ENCODE measurements around the gene MEIOSIN.

DNA sequence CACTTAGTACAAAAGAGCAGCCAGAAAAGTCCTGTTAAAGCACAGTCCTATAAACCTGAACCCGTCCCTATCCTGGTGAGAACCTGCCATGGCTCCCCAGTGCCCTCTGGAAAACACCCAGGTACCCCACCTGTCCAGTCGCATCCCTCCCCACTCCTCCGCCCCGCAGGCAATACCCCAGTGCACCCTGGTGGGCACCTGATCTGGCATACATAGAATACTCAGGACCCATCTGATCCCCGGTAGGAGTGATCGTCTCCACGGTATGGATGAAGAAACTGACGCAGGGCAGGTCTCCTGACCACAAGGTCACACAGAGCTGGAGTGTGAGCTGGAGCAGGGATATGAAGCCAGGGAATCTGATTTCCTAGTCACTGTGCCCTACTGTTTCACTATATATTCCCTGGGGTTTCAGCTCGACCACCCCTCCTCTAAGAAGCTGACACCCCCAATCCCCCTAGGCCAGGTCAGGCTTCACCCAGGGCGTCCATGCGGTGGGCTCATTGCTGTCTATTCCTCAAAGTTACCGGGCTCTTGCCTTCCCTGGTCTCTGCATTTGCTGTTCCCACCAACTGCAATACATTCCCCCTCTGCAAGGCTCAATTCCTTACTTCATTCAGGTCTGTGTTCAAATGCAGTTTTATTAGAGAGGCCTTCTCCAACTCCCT lies 15.1 kb upstream of the MEIOSIN start:
- TF ChIP-seq, protein P1, sequence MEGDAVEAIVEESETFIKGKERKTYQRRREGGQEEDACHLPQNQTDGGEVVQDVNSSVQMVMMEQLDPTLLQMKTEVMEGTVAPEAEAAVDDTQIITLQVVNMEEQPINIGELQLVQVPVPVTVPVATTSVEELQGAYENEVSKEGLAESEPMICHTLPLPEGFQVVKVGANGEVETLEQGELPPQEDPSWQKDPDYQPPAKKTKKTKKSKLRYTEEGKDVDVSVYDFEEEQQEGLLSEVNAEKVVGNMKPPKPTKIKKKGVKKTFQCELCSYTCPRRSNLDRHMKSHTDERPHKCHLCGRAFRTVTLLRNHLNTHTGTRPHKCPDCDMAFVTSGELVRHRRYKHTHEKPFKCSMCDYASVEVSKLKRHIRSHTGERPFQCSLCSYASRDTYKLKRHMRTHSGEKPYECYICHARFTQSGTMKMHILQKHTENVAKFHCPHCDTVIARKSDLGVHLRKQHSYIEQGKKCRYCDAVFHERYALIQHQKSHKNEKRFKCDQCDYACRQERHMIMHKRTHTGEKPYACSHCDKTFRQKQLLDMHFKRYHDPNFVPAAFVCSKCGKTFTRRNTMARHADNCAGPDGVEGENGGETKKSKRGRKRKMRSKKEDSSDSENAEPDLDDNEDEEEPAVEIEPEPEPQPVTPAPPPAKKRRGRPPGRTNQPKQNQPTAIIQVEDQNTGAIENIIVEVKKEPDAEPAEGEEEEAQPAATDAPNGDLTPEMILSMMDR (conservative IDR thresholded peaks at IDR 0.05; ENCODE audit: low read length): no peak
- TF ChIP-seq EZH2phosphoT487 (IDR thresholded peaks at IDR 0.05; ENCODE audit: borderline replicate concordance, low read depth, low read length): no peak

Data from OCI-LY7 (cell line).